Measurements from ENCODE around the gene GLRA2. TPM values are rescaled to one million over a fixed set of nuclear protein-coding genes. Genes with fewer than 3 reads are reported as not detected.

GLRA2 gene
- not detected in 2 replicates for total RNA-seq
- not detected for total RNA-seq (2013)
- polyA plus RNA-seq = not detected in 2 replicates
- not detected in 2 replicates for polyA minus RNA-seq

DNA sequence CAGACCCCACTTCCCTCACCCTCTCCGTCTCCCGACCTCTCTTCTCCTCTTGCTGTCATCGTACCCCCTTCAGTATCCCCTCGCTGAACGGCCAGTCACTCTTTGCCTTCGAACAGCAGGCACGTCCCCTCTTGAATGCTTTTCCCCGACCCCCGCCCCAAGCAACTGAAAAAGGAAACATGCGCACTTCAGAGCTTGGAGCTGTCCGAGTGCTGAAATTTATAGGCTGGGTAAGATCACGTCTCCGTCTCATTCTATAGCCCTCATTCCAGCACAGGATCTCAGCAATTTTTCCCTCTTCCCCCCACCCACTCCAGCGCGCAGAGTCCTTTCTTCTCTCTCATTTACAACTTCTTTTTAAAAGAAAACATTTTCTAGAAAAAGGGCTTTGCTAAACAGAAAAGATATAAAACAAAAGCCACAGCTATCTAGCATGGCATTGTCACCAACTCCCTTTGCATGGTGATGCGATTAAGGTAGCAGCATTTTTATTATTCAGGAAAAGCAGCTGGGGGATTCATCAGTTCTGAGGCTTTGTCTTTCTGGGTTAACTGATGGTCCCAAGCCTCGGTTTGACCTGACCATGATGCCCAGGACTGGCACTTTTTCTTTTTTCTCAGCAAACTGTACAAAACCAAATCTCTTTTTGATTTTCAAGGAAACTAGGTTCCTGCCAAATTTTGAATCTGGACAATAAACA, at the start of gene GLRA2:
Gene GLRA2, plus strand, starts transcription at position 247 of the 700 bp plus-strand sequence. CDS start 522 bp downstream, outside the sequence.
- no peaks in the 10 kb centered on the region for H3K9me3 ChIP-seq (ENCODE audit: control extremely low read depth in 1 of 3, control insufficient read depth in 2 of 3, insufficient read depth in 1 of 3, low read length in 2 of 3)
- WGBS (ENCODE audit: insufficient coverage) = 16% methylated on average over 8 of the region's 17 CpGs
- H2AFZ ChIP-seq (ENCODE audit: insufficient read depth, low read depth, low read length, poor library complexity, severe bottlenecking) = no peak within 1 kb of the TSS
- intact Hi-C loops (cut with micrococcal nuclease) = no loop called here
- no peaks in the 10 kb centered on the region for H3K9me3 Mint-ChIP-seq (ENCODE audit: insufficient read depth)
- H3K27me3 ChIP-seq (replicated peaks in 1 of 4; ENCODE audit: control extremely low read depth in 1 of 4, control insufficient read depth in 3 of 4, insufficient read depth in 4 of 4, low read length in 3 of 4) = peaks cover 0 to 5% (median 1%) of the 10 kb centered on the region in 4 experiments
- H3K4me3 ChIP-seq (ENCODE audit: control extremely low read depth in 1 of 5, extremely low read depth in 1 of 5, insufficient read depth in 1 of 5, low read depth in 2 of 5, low read length in 4 of 5) = no peak within 1 kb of the TSS
- H3K27ac ChIP-seq (ENCODE audit: low read length in 2 of 2) = no peak within 1 kb of the TSS
- H3K27ac Mint-ChIP-seq = no peak within 1 kb of the TSS
- no peaks in the 10 kb centered on the region for H3K4me1 ChIP-seq (ENCODE audit: control insufficient read depth in 2 of 2, insufficient read depth in 2 of 2, low read length in 2 of 2)
- ChIA-PET POLR2A (no interaction called here), CTCF (no interaction called here)
- no peak within 1 kb of the TSS for H3K4me3 Mint-ChIP-seq
- H3K4me1 Mint-ChIP-seq = peaks cover 2% of the 10 kb centered on the region
- no peaks in the 10 kb centered on the region for H4K20me1 ChIP-seq (ENCODE audit: control insufficient read depth, insufficient read depth, low read length, poor library complexity, severe bottlenecking)
- H3K79me2 ChIP-seq (ENCODE audit: control insufficient read depth, insufficient read depth, low read length) = no peaks in the 10 kb centered on the region
- H3K9ac ChIP-seq (ENCODE audit: low read length) = no peak within 1 kb of the TSS
- no peaks in the 10 kb centered on the region for H3K36me3 ChIP-seq (replicated peaks in 1 of 2; ENCODE audit: control extremely low read depth in 1 of 2, control insufficient read depth in 1 of 2, extremely low read depth in 1 of 2, insufficient read depth in 2 of 2, low read length in 1 of 2)
- H3K4me2 ChIP-seq (replicated peaks; ENCODE audit: low read depth, low read length, poor library complexity, severe bottlenecking) = no peak within 1 kb of the TSS
- DNase-seq = peak; percentile 1
- no peaks in the 10 kb centered on the region for H3K27me3 Mint-ChIP-seq
- ATAC-seq (ENCODE audit: low read depth) = no peak
- TF ChIP-seq EZH2 (IDR thresholded peaks at IDR 0.05; ENCODE audit: borderline replicate concordance, insufficient read depth, low read depth, low read length, poor library complexity, severe bottlenecking) = no peak
- TF ChIP-seq, protein P1, sequence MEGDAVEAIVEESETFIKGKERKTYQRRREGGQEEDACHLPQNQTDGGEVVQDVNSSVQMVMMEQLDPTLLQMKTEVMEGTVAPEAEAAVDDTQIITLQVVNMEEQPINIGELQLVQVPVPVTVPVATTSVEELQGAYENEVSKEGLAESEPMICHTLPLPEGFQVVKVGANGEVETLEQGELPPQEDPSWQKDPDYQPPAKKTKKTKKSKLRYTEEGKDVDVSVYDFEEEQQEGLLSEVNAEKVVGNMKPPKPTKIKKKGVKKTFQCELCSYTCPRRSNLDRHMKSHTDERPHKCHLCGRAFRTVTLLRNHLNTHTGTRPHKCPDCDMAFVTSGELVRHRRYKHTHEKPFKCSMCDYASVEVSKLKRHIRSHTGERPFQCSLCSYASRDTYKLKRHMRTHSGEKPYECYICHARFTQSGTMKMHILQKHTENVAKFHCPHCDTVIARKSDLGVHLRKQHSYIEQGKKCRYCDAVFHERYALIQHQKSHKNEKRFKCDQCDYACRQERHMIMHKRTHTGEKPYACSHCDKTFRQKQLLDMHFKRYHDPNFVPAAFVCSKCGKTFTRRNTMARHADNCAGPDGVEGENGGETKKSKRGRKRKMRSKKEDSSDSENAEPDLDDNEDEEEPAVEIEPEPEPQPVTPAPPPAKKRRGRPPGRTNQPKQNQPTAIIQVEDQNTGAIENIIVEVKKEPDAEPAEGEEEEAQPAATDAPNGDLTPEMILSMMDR (IDR thresholded peaks at IDR 0.05) = no peak

DNA sequence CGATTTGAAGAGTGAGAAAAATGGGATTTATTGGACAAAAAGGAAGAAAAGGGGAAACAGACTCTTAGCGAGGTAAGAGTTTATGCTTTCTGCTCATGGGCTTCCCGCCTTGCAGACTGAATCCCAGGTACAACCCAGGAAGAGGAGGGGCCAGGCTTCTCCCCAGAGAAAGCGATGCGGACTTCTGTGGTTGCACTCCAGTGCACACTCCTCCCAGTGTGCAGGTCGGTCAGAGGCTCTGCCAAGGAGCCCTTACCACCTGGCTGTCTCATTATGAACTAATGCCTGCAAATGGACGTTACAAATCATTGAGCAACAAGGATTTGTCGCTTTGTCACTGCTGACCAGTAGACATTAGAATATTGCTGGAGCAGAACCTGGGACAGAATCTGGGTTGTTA, 39.9 kb upstream of the GLRA2 start:
- Histone ChIP-seq H4K20me1 (ENCODE audit: control insufficient read depth, insufficient read depth, low read length, poor library complexity, severe bottlenecking) (no peaks in the 10 kb centered on the region), H3K9ac (ENCODE audit: low read length) (no peak overlapping the region), H3K4me3 (ENCODE audit: control extremely low read depth in 1 of 5, extremely low read depth in 1 of 5, insufficient read depth in 1 of 5, low read depth in 2 of 5, low read length in 4 of 5) (no peak overlapping the region), H3K4me1 (ENCODE audit: control insufficient read depth in 2 of 2, insufficient read depth in 2 of 2, low read length in 2 of 2) (no peaks in the 10 kb centered on the region), H3K79me2 (ENCODE audit: control insufficient read depth, insufficient read depth, low read length) (no peaks in the 10 kb centered on the region), H2AFZ (ENCODE audit: insufficient read depth, low read depth, low read length, poor library complexity, severe bottlenecking) (no peak overlapping the region), H3K27me3 (replicated peaks in 1 of 4; ENCODE audit: control extremely low read depth in 1 of 4, control insufficient read depth in 3 of 4, insufficient read depth in 4 of 4, low read length in 3 of 4) (no peaks in the 10 kb centered on the region), H3K9me3 (ENCODE audit: control extremely low read depth in 1 of 3, control insufficient read depth in 2 of 3, insufficient read depth in 1 of 3, low read length in 2 of 3) (no peaks in the 10 kb centered on the region), H3K36me3 (replicated peaks in 1 of 2; ENCODE audit: control extremely low read depth in 1 of 2, control insufficient read depth in 1 of 2, extremely low read depth in 1 of 2, insufficient read depth in 2 of 2, low read length in 1 of 2) (no peaks in the 10 kb centered on the region), H3K27ac (ENCODE audit: low read length in 2 of 2) (no peak overlapping the region), H3K4me2 (replicated peaks; ENCODE audit: low read depth, low read length, poor library complexity, severe bottlenecking) (no peak overlapping the region)
- Mint-ChIP-seq H3K27ac (no peak overlapping the region), H3K9me3 (ENCODE audit: insufficient read depth) (no peaks in the 10 kb centered on the region), H3K4me1 (peaks cover 2% of the 10 kb centered on the region), H3K27me3 (peaks cover 3% of the 10 kb centered on the region), H3K4me3 (no peak overlapping the region)
- ChIA-PET CTCF (no interaction called here), POLR2A (no interaction called here)
- no peak for ATAC-seq (ENCODE audit: low read depth)
- intact Hi-C loops (cut with micrococcal nuclease) = no loop called here
- no CpG with 5 or more reads among the region's 8 CpGs for WGBS (ENCODE audit: insufficient coverage)
- TF ChIP-seq, protein P1 (IDR thresholded peaks at IDR 0.05) = no peak
- no peak for TF ChIP-seq EZH2 (IDR thresholded peaks at IDR 0.05; ENCODE audit: borderline replicate concordance, insufficient read depth, low read depth, low read length, poor library complexity, severe bottlenecking)
- DNase-seq = no peak
